ENCODE results near the gene LRRC37A. TPM values are rescaled to one million over a fixed set of nuclear protein-coding genes. Genes with fewer than 3 reads are reported as not detected.

Gene LRRC37A
- total RNA-seq, 1 experiment from 2014 or later = 0.83 TPM

DNA sequence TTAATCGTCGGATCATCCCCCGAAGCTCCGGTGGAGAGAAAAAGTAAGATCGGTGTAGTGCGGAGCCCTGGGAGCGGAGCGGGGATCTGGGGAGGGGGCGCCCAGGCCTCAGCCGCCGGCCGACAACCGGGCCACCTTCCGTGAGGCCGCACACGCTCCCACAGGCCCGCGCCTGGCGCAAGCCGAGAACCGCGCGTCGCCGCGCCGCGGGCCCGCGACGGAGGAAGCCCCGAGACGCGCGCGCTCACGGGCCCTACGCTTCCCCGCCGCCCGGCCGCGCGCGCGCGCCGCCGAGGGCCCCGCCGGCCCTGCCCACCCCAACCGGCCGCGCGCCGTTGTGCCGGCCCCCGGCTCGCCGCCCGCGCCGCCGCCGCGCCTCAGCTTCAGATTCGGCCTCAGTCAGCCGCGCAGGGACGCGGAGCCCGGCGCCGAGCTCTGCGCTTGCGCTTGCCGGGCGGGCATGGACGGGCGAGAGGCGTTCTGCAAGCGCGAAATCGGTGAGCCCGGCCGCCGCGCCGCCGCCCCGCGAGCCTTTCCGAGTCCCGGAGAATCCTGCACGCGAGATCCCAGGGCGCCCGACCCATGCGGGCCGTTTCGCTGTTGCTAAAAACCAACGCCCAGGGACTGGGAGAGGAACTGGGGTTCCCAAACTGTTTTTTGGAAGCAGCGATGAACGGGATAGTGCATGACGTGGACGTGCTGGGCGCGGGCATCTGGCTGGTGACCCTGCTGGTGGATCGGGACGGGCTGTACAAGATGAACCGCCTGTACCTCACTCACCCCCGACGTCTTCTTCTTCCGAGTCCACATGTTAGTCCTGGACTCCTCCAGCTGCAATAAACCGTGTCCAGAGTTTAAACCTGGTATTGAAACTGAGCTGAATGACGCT lies 28.0 kb upstream of the LRRC37A start (continued):
- TF ChIP-seq, protein P1, sequence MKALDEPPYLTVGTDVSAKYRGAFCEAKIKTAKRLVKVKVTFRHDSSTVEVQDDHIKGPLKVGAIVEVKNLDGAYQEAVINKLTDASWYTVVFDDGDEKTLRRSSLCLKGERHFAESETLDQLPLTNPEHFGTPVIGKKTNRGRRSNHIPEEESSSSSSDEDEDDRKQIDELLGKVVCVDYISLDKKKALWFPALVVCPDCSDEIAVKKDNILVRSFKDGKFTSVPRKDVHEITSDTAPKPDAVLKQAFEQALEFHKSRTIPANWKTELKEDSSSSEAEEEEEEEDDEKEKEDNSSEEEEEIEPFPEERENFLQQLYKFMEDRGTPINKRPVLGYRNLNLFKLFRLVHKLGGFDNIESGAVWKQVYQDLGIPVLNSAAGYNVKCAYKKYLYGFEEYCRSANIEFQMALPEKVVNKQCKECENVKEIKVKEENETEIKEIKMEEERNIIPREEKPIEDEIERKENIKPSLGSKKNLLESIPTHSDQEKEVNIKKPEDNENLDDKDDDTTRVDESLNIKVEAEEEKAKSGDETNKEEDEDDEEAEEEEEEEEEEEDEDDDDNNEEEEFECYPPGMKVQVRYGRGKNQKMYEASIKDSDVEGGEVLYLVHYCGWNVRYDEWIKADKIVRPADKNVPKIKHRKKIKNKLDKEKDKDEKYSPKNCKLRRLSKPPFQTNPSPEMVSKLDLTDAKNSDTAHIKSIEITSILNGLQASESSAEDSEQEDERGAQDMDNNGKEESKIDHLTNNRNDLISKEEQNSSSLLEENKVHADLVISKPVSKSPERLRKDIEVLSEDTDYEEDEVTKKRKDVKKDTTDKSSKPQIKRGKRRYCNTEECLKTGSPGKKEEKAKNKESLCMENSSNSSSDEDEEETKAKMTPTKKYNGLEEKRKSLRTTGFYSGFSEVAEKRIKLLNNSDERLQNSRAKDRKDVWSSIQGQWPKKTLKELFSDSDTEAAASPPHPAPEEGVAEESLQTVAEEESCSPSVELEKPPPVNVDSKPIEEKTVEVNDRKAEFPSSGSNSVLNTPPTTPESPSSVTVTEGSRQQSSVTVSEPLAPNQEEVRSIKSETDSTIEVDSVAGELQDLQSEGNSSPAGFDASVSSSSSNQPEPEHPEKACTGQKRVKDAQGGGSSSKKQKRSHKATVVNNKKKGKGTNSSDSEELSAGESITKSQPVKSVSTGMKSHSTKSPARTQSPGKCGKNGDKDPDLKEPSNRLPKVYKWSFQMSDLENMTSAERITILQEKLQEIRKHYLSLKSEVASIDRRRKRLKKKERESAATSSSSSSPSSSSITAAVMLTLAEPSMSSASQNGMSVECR (CRISPR knock-in tag; IDR thresholded peaks at IDR 0.05; ENCODE audit: borderline replicate concordance) = no peak
- TF ChIP-seq, protein P2, sequence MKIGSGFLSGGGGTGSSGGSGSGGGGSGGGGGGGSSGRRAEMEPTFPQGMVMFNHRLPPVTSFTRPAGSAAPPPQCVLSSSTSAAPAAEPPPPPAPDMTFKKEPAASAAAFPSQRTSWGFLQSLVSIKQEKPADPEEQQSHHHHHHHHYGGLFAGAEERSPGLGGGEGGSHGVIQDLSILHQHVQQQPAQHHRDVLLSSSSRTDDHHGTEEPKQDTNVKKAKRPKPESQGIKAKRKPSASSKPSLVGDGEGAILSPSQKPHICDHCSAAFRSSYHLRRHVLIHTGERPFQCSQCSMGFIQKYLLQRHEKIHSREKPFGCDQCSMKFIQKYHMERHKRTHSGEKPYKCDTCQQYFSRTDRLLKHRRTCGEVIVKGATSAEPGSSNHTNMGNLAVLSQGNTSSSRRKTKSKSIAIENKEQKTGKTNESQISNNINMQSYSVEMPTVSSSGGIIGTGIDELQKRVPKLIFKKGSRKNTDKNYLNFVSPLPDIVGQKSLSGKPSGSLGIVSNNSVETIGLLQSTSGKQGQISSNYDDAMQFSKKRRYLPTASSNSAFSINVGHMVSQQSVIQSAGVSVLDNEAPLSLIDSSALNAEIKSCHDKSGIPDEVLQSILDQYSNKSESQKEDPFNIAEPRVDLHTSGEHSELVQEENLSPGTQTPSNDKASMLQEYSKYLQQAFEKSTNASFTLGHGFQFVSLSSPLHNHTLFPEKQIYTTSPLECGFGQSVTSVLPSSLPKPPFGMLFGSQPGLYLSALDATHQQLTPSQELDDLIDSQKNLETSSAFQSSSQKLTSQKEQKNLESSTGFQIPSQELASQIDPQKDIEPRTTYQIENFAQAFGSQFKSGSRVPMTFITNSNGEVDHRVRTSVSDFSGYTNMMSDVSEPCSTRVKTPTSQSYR (CRISPR knock-in tag; IDR thresholded peaks at IDR 0.05) = no peak

DNA sequence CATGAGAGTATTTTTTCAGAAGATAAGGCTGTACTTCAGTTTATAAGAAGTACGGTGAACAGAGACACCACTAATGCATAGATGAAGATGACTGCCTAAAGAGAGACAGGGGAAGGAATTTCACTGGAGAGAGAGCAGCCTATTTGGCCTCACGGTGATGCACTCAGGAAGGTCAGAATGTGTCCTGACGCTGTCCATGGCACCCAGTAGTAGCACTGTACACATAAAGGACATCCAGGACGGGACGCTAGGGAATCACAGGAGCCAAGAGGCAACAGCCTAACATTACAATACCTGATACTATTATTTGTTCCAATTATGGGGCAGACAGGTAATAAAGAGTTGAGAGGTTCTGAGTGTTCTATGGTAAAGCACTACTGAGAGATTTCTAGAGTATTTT lies 24.9 kb upstream of the LRRC37A start:
- H3K4me3 Mint-ChIP-seq = no peak overlapping the region
- DNase-seq (ENCODE audit: low spot score) = no peak
- peaks cover 9% of the 10 kb centered on the region for H3K4me1 Mint-ChIP-seq
- TF ChIP-seq OVOL2 (CRISPR knock-in tag; IDR thresholded peaks at IDR 0.05; ENCODE audit: borderline replicate concordance) = no peak
- POLR2A ChIA-PET = interaction anchor here (0.6 kb wide), 1 partner anchor 1519 kb away, joined by 12 read pairs; no protein-coding TSS in a partner anchor
- ATAC-seq = no peak
- H3K27ac Mint-ChIP-seq = no peak overlapping the region
- no peaks in the 10 kb centered on the region for H3K9me3 Mint-ChIP-seq
- H3K27me3 Mint-ChIP-seq (ENCODE audit: low read depth) = peaks cover 46% of the 10 kb centered on the region
- H3K36me3 Mint-ChIP-seq = no peaks in the 10 kb centered on the region
- CTCF ChIA-PET = no interaction called here

DNA sequence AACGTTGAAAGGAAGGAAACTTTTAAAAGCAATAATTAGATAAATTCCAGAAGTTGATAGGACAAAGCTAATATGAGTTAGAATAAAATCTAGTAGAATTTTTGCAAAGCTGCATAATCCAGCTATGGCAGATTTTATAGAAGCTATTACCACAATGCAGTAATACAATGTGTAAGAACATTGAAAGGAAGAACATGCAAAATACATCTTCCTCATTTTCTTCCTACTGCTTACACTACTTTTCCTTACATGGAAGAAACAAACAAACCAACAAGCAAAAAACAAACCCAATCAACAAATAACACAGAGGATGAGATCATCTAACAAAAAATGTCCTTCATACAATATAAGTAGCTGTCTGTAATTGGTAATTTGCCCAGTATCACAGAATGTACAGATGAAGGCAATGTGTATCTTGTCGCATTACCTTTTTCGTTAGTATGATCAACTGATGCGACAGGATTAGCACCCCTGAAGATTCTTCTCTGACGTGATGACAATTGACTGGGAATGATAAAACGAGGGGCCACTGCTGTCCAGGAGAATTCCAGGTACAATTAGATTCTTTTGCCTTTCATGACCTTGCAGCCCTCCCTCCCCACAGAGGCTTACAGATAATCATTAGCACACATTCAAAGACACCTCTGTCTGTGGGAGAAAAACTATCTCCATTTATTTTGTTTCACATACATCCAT lies 21.2 kb upstream of the LRRC37A start:
- DNase-seq (ENCODE audit: low spot score) (no peak), ATAC-seq (no peak)
- Mint-ChIP-seq H3K4me3 (no peak overlapping the region), H3K4me1 (no peaks in the 10 kb centered on the region), H3K9me3 (no peaks in the 10 kb centered on the region), H3K27ac (no peak overlapping the region), H3K27me3 (ENCODE audit: low read depth) (peaks cover 15% of the 10 kb centered on the region), H3K36me3 (no peaks in the 10 kb centered on the region)
- POLR2A ChIA-PET = no interaction called here
- CTCF ChIA-PET = no interaction called here
- TF ChIP-seq, protein P3, sequence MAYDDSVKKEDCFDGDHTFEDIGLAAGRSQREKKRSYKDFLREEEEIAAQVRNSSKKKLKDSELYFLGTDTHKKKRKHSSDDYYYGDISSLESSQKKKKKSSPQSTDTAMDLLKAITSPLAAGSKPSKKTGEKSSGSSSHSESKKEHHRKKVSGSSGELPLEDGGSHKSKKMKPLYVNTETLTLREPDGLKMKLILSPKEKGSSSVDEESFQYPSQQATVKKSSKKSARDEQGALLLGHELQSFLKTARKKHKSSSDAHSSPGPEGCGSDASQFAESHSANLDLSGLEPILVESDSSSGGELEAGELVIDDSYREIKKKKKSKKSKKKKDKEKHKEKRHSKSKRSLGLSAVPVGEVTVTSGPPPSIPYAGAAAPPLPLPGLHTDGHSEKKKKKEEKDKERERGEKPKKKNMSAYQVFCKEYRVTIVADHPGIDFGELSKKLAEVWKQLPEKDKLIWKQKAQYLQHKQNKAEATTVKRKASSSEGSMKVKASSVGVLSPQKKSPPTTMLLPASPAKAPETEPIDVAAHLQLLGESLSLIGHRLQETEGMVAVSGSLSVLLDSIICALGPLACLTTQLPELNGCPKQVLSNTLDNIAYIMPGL (CRISPR knock-in tag; IDR thresholded peaks at IDR 0.05) = no peak
- TF ChIP-seq, protein P4, sequence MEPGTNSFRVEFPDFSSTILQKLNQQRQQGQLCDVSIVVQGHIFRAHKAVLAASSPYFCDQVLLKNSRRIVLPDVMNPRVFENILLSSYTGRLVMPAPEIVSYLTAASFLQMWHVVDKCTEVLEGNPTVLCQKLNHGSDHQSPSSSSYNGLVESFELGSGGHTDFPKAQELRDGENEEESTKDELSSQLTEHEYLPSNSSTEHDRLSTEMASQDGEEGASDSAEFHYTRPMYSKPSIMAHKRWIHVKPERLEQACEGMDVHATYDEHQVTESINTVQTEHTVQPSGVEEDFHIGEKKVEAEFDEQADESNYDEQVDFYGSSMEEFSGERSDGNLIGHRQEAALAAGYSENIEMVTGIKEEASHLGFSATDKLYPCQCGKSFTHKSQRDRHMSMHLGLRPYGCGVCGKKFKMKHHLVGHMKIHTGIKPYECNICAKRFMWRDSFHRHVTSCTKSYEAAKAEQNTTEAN (CRISPR knock-in tag; IDR thresholded peaks at IDR 0.05) = no peak
- TF ChIP-seq, protein P5, sequence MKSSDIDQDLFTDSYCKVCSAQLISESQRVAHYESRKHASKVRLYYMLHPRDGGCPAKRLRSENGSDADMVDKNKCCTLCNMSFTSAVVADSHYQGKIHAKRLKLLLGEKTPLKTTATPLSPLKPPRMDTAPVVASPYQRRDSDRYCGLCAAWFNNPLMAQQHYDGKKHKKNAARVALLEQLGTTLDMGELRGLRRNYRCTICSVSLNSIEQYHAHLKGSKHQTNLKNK (CRISPR knock-in tag; IDR thresholded peaks at IDR 0.05) = no peak
- TF ChIP-seq RORB (CRISPR knock-in tag; IDR thresholded peaks at IDR 0.05) = no peak
- TF ChIP-seq, protein P6, sequence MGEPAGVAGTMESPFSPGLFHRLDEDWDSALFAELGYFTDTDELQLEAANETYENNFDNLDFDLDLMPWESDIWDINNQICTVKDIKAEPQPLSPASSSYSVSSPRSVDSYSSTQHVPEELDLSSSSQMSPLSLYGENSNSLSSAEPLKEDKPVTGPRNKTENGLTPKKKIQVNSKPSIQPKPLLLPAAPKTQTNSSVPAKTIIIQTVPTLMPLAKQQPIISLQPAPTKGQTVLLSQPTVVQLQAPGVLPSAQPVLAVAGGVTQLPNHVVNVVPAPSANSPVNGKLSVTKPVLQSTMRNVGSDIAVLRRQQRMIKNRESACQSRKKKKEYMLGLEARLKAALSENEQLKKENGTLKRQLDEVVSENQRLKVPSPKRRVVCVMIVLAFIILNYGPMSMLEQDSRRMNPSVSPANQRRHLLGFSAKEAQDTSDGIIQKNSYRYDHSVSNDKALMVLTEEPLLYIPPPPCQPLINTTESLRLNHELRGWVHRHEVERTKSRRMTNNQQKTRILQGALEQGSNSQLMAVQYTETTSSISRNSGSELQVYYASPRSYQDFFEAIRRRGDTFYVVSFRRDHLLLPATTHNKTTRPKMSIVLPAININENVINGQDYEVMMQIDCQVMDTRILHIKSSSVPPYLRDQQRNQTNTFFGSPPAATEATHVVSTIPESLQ (CRISPR knock-in tag; IDR thresholded peaks at IDR 0.05) = no peak
- TF ChIP-seq MYBL2 (CRISPR knock-in tag; IDR thresholded peaks at IDR 0.05) = no peak
- no peak for TF ChIP-seq CREB1 (CRISPR knock-in tag; IDR thresholded peaks at IDR 0.05)

All from WTC11 (cell line).